K562 (cell line): ENCODE results near the gene LRRC47. TPM values are rescaled to one million over a fixed set of nuclear protein-coding genes. Genes with fewer than 3 reads are reported as not detected.

Experiments
- ATAC-seq: fragments of 200-7000 bp; cut with Tn5 transposase; 3 replicates; pipeline ENCODE4 v1.9.1; 2020; ENCODE audit warnings: moderate library complexity
- BruUV-seq: library from RNA; stranded (reverse); fragments of 400-500 nt; replicated peaks from 2 replicates; lab custom pipeline; 2021; lab: Mats Ljungman, UMichigan
- CTCF ChIA-PET: fragments of 300-600 bp; formaldehyde crosslinking; extraction: SDS; loops from one replicate; lab custom pipeline; 2021; ENCODE audit warnings: low intra/inter-chr PET ratio; lab: Yijun Ruan, JAX
- POLR2A ChIA-PET: fragments of 300-600, 350-650 bp; sonication (Branson Sonifier 250); formaldehyde crosslinking; extraction: SDS; loops from one replicate; lab custom pipeline; 2021; ENCODE audit warnings: antibody characterized with exemption, inconsistent platforms; lab: Yijun Ruan, JAX
- DNase-seq, 4 experiments: peaks; one replicate each; pipeline versions ENCODE4 v3.0.0 to v3.0.0-alpha.2; 2011 to 2018; ENCODE audit warnings: low spot score in 3 of 4, mixed read lengths in 3 of 4; ENCODE audit errors: extremely low read depth in 1 of 4
- FAIRE-seq: peaks from 2 replicates; lab custom pipeline; 2011; peaks lifted over from hg19 to GRCh38; lab: Jason Lieb, UNC
- H2AFZ ChIP-seq: 2 replicates; pipeline ENCODE4 v1.6.0; 2011; ENCODE audit warnings: low read depth, low read length, control low read depth, inconsistent platforms
- H3K27ac ChIP-seq: fragments of 200-600 bp; 3 replicates; pipeline ENCODE4 v1.8.0; 2011; ENCODE audit warnings: low read depth, mild to moderate bottlenecking, control low read depth, inconsistent platforms, low read length, moderate library complexity, mixed read lengths; ENCODE audit errors: extremely low read depth
- H3K27me3 ChIP-seq, 2 experiments: fragments of 300-600 bp in 1 of 2; 2 replicates in 1 of 2; 3 replicates in 1 of 2; pipeline versions ENCODE4 v1.6.0 to v1.8.0; 2011; ENCODE audit warnings: inconsistent platforms in 2 of 2, low read length in 2 of 2, mild to moderate bottlenecking in 1 of 2, mixed read lengths in 1 of 2, moderate library complexity in 1 of 2; ENCODE audit not compliant: control insufficient read depth in 2 of 2, insufficient read depth in 2 of 2
- H3K36me3 ChIP-seq: fragments of 300-600 bp; 3 replicates; pipeline ENCODE4 v1.8.0; 2011; ENCODE audit warnings: mild to moderate bottlenecking, low read length, inconsistent platforms; ENCODE audit not compliant: control insufficient read depth, insufficient read depth
- H3K4me1 ChIP-seq, 2 experiments: fragments of 200-600 bp in 1 of 2; replicated peaks in 1 of 2; 2 replicates in 1 of 2; 3 replicates in 1 of 2; pipeline versions ENCODE4 v1.5.1 to v1.8.0; 2011; ENCODE audit warnings: inconsistent platforms in 2 of 2, low read length in 2 of 2, mild to moderate bottlenecking in 1 of 2, mixed read lengths in 1 of 2, moderate library complexity in 1 of 2; ENCODE audit not compliant: control insufficient read depth in 2 of 2, insufficient read depth in 2 of 2
- H3K4me2 ChIP-seq: 2 replicates; pipeline ENCODE4 v1.6.1; 2011; ENCODE audit warnings: low read length, control low read depth, inconsistent platforms, mixed read lengths; ENCODE audit not compliant: insufficient read depth
- H3K4me3 ChIP-seq: fragments of 200-600 bp; sonication (generic), shearing (Covaris generic); 2 replicates; pipeline ENCODE4 v1.5.1; 2016; ENCODE audit warnings: control low read depth, inconsistent platforms
- H3K79me2 ChIP-seq: fragments of 200-600 bp; 3 replicates; pipeline ENCODE4 v1.8.0; 2011; ENCODE audit warnings: low read length, inconsistent platforms; ENCODE audit not compliant: control insufficient read depth, insufficient read depth
- H3K9ac ChIP-seq, 2 experiments: 2 replicates each; pipeline versions ENCODE4 v1.6.0 to v1.6.1; 2011; ENCODE audit warnings: low read depth in 2 of 2, low read length in 2 of 2, control low read depth in 1 of 2, inconsistent platforms in 1 of 2, mild to moderate bottlenecking in 1 of 2, mixed read lengths in 1 of 2; ENCODE audit not compliant: insufficient read depth in 1 of 2
- H3K9me1 ChIP-seq: one replicate; pipeline ENCODE4 v1.6.0; 2011; ENCODE audit warnings: inconsistent platforms, mild to moderate bottlenecking, low read length, moderate library complexity; ENCODE audit not compliant: control insufficient read depth, insufficient read depth
- H3K9me3 ChIP-seq: replicated peaks from 2 replicates; pipeline ENCODE4 v1.5.1; 2011; ENCODE audit warnings: low read depth, low read length, inconsistent platforms; ENCODE audit not compliant: control insufficient read depth, insufficient read depth
- H4K20me1 ChIP-seq: replicated peaks from 2 replicates; pipeline ENCODE4 v1.6.1; 2011; ENCODE audit warnings: low read length, inconsistent platforms, mixed read lengths; ENCODE audit not compliant: control insufficient read depth, insufficient read depth
- DPF2 ChIP-seq: fragments of 450-650 bp; IDR thresholded peaks from 2 replicates; pipeline ENCODE4 v1.6.1; 2016
- MECOM ChIP-seq: fragments of 250-450 bp; sonication (Bioruptor Pico); IDR thresholded peaks from 2 replicates; pipeline ENCODE4 v1.8.0; 2022; ENCODE audit warnings: inconsistent platforms
- MXI1 ChIP-seq: IDR thresholded peaks from 2 replicates; pipeline ENCODE4 v1.6.1; 2011; ENCODE audit warnings: low read depth, mild to moderate bottlenecking, improper control_type of control experiment, low read length
- PKNOX1 ChIP-seq: fragments of 450-650 bp; IDR thresholded peaks from 2 replicates; pipeline ENCODE4 v1.6.1; 2016
- RFX1 ChIP-seq: fragments of 450-650 bp; IDR thresholded peaks from 2 replicates; pipeline ENCODE4 v1.6.1; 2016; ENCODE audit warnings: mild to moderate bottlenecking, moderate library complexity
- SOX6 ChIP-seq: fragments of 450-650 bp; IDR thresholded peaks from 2 replicates; pipeline ENCODE4 v1.6.1; 2014; ENCODE audit warnings: mild to moderate bottlenecking
- ZBTB49 ChIP-seq: sonication (generic); formaldehyde crosslinking; IDR thresholded peaks from 2 replicates; pipeline ENCODE4 v1.8.0; 2022; ENCODE audit warnings: missing genetic modification reagents, mild to moderate bottlenecking, borderline replicate concordance
- ZFP30 ChIP-seq: fragments of 250-450 bp; sonication (Bioruptor Pico); IDR thresholded peaks from 2 replicates; pipeline ENCODE4 v1.8.0; 2022; ENCODE audit warnings: moderate library complexity, mild to moderate bottlenecking, inconsistent platforms, borderline replicate concordance
- ZNF124 ChIP-seq: sonication (generic); formaldehyde crosslinking; IDR thresholded peaks from 2 replicates; pipeline ENCODE4 v1.8.1; 2022; ENCODE audit warnings: missing genetic modification reagents
- ZNF668 ChIP-seq: fragments of 250-450 bp; sonication (Bioruptor Pico); IDR thresholded peaks from 2 replicates; pipeline ENCODE4 v1.8.0; 2022; ENCODE audit warnings: mild to moderate bottlenecking, inconsistent platforms
- WGBS: fragments of 100-300 bp; shearing (Covaris generic); methylation state at CpG from one replicate; pipeline ENCODE4 v1.1.6; 2016; ENCODE audit warnings: low coverage, mixed read lengths; ENCODE audit not compliant: insufficient coverage; ENCODE audit errors: missing lambda C conversion rate; 5-methylcytosine and 5-hydroxymethylcytosine counted together
- in situ Hi-C: fragments of 300-500 bp; cut with MboI; formaldehyde crosslinking; loops from 4 replicates; pipeline ENCODE4 v1.15.0; 2018; ENCODE audit warnings: inconsistent platforms, mixed read lengths
- intact Hi-C: fragments of 100-400 bp; cut with micrococcal nuclease; formaldehyde crosslinking; loops from 2 replicates; pipeline ENCODE4 v1.14.2; 2022
- polyA plus RNA-seq, 8 experiments: library from polyadenylated mRNA; depleted of rRNA in 4 of 8; stranded (reverse) in 5 of 8; unstranded in 3 of 8; fragments of >200 nt; fragmentation: Nextera tagmentation in 2 of 8; fragmentation: Illumina TruSeq in 1 of 8; extraction: Ambion mirVana in 2 of 8; extraction: Trizol in 1 of 8; gene quantifications; 2 replicates each; pipeline versions ENCODE4 v1.2.1 to v1.2.3, GENCODE V29; 2011 to 2014; ENCODE audit warnings: inconsistent platforms in 1 of 8, missing spikeins in 1 of 8
- total RNA-seq, 7 experiments: library from RNA; depleted of rRNA in 6 of 7; stranded (reverse); fragments of >200 nt in 6 of 7; fragmentation: Illumina TruSeq in 2 of 7; extraction: Trizol in 2 of 7; gene quantifications; 2 replicates each; pipeline versions ENCODE4 v1.2.1 to v1.2.3, GENCODE V29; 2011 to 2021; ENCODE audit warnings: low replicate concordance in 1 of 7

Gene LRRC47
- total and polyA plus RNA-seq, 9 of the 15 experiments (the other 6 are each of a cell fraction or from before 2014, with no cell fraction given), result 4.6 to 68.0 (median 35.9) TPM

GRCh38 chr1:3803905-3804626 lies 7.8 kb upstream of the LRRC47 start:
- peak overlapping the region; percentile 99 for H2AFZ ChIP-seq
- in situ Hi-C loops, result no loop called here
- DNase-seq (peak in 1 of 4 experiments; percentile 65), FAIRE-seq (peak; percentile 61), ATAC-seq (peak; percentile 50)
- peak overlapping the region; percentile 56 to 64; a peak in 3 of 4 replicates for H3K9ac ChIP-seq
- no peaks in the 10 kb centered on the region for H3K9me1 ChIP-seq
- H4K20me1 ChIP-seq, result no peaks in the 10 kb centered on the region
- H3K36me3 ChIP-seq, result no peaks in the 10 kb centered on the region
- ChIA-PET POLR2A (interaction anchor here (0.6 to 1.6 kb wide), 9 partner anchors 10 to 721 kb away, joined by 3 to 10 read pairs (median 3); no protein-coding TSS in a partner anchor), CTCF (no interaction called here)
- no TSS peak for BruUV-seq
- peak overlapping the region; percentile 76 for H3K27ac ChIP-seq
- no peaks in the 10 kb centered on the region for H3K79me2 ChIP-seq
- no peaks in the 10 kb centered on the region for H3K9me3 ChIP-seq
- no peaks in the 10 kb centered on the region for H3K27me3 ChIP-seq
- intact Hi-C loops, result loop anchor here (2.0 kb wide), 1 partner anchor 29 kb away; no protein-coding TSS in a partner anchor
- peak overlapping the region; percentile 6; the same call in 1 of the 2 replicates for H3K4me3 ChIP-seq
- H3K4me1 ChIP-seq, result peaks cover 13 to 32% of the 10 kb centered on the region in 2 experiments
- H3K4me2 ChIP-seq, result peak overlapping the region; percentile 62
- 6% methylated on average over 19 of the region's 19 CpGs for WGBS
- no peak for TF ChIP-seq RFX1
- TF ChIP-seq MECOM (CRISPR knock-in tag), result peak; percentile 61
- TF ChIP-seq MXI1, result no peak
- TF ChIP-seq ZNF668 (CRISPR knock-in tag), result no peak
- no peak for TF ChIP-seq ZFP30 (CRISPR knock-in tag)
- TF ChIP-seq DPF2, result peak; percentile 51
- no peak for TF ChIP-seq SOX6
- TF ChIP-seq PKNOX1, result 0 out of 2 replicates have a peak, but pooled peaks have one; percentile 4
- TF ChIP-seq ZBTB49 (CRISPR knock-in tag), result no peak
- TF ChIP-seq ZNF124 (CRISPR knock-in tag), result no peak
